Keratinocyte (primary cell): Measurements from ENCODE around the gene TUT7. TPM values are rescaled to one million over a fixed set of nuclear protein-coding genes. Genes with fewer than 3 reads are reported as not detected.
"Not testable (repeated sequence)": the region's sequence is repeated elsewhere in the genome, so short reads cannot be mapped to it uniquely, and the experiment has no call there.

Experiments used
- DNase-seq: peaks from one replicate; pipeline ENCODE4 v3.0.0-alpha.2; 2011; ENCODE audit warnings: low read depth, missing footprints, low spot score
- FAIRE-seq: peaks from 2 replicates; lab custom pipeline; 2011; peaks lifted over from hg19 to GRCh38; lab: Jason Lieb, UNC
- H2AFZ ChIP-seq: 2 replicates; pipeline ENCODE4 v1.6.0; 2012; ENCODE audit warnings: low read length, control low read depth, inconsistent platforms; ENCODE audit not compliant: control insufficient read depth
- H3K27ac ChIP-seq: 2 replicates; pipeline ENCODE4 v1.5.1; 2011; ENCODE audit warnings: low read length; ENCODE audit not compliant: control insufficient read depth, insufficient read depth
- H3K27me3 ChIP-seq: 3 replicates; pipeline ENCODE4 v1.6.0; 2011; ENCODE audit warnings: low read length; ENCODE audit not compliant: control insufficient read depth, insufficient read depth; ENCODE audit errors: extremely low read depth
- H3K36me3 ChIP-seq, 2 experiments: 2 replicates in 1 of 2; 3 replicates in 1 of 2; pipeline ENCODE4 v1.5.1; 2011; ENCODE audit warnings: low read length in 2 of 2, mild to moderate bottlenecking in 1 of 2; ENCODE audit not compliant: control insufficient read depth in 2 of 2, insufficient read depth in 2 of 2; ENCODE audit errors: extremely low read depth in 1 of 2
- H3K4me1 ChIP-seq: 3 replicates; pipeline ENCODE4 v1.5.1; 2011; ENCODE audit warnings: low read length; ENCODE audit not compliant: control insufficient read depth, insufficient read depth; ENCODE audit errors: extremely low read depth
- H3K4me2 ChIP-seq: 3 replicates; pipeline ENCODE4 v1.6.0; 2011; ENCODE audit warnings: low read depth, low read length; ENCODE audit not compliant: control insufficient read depth, insufficient read depth; ENCODE audit errors: extremely low read depth
- H3K4me3 ChIP-seq, 3 experiments: fragments of 200-600 bp in 1 of 3; sonication (generic) in 1 of 3; 2 replicates in 2 of 3; 3 replicates in 1 of 3; pipeline ENCODE4 v1.5.1; 2011 to 2016; ENCODE audit warnings: low read length in 3 of 3, mild to moderate bottlenecking in 3 of 3, control low read depth in 2 of 3, inconsistent platforms in 1 of 3, low read depth in 1 of 3, mixed read lengths in 1 of 3, mixed run types in 1 of 3, moderate library complexity in 1 of 3; ENCODE audit not compliant: control insufficient read depth in 2 of 3, insufficient read depth in 2 of 3; ENCODE audit errors: extremely low read depth in 1 of 3
- H3K79me2 ChIP-seq: 2 replicates; pipeline ENCODE4 v1.6.0; 2012; ENCODE audit warnings: low read length; ENCODE audit not compliant: control insufficient read depth, insufficient read depth
- H3K9ac ChIP-seq: 3 replicates; pipeline ENCODE4 v1.6.0; 2011; ENCODE audit warnings: low read length; ENCODE audit not compliant: control insufficient read depth, insufficient read depth; ENCODE audit errors: extremely low read depth
- H3K9me1 ChIP-seq: 3 replicates; pipeline ENCODE4 v1.6.0; 2011; ENCODE audit warnings: low read length; ENCODE audit not compliant: control insufficient read depth, insufficient read depth; ENCODE audit errors: extremely low read depth
- H3K9me3 ChIP-seq: 2 replicates; pipeline ENCODE4 v1.5.1; 2012; ENCODE audit warnings: low read depth, low read length; ENCODE audit not compliant: control insufficient read depth
- H4K20me1 ChIP-seq: 3 replicates; pipeline ENCODE4 v1.6.0; 2011; ENCODE audit warnings: low read length; ENCODE audit not compliant: control insufficient read depth, insufficient read depth; ENCODE audit errors: extremely low read depth
- EZH2 ChIP-seq: IDR thresholded peaks from one replicate; pipeline ENCODE4 v1.6.1; 2012; ENCODE audit warnings: inconsistent platforms, mild to moderate bottlenecking, low read length, moderate library complexity
- dilution Hi-C: fragments of 300-500 bp; cut with MboI; formaldehyde crosslinking; loops from one replicate; pipeline ENCODE4 v1.7.0; 2020; ENCODE audit warnings: low sequenced_read_pairs; ENCODE audit not compliant: extremely low pct_ligation_motif_present
- polyA plus RNA-seq, 5 experiments: library from polyadenylated mRNA; depleted of rRNA in 3 of 5; stranded (reverse) in 3 of 5; stranded (forward) in 1 of 5; unstranded in 1 of 5; fragments of >200 nt; gene quantifications; 1 replicate in 1 of 5; 2 replicates in 3 of 5; 3 replicates in 1 of 5; pipeline versions ENCODE4 v1.2.1 to v1.2.3, GENCODE V29; 2011 to 2012; ENCODE audit warnings: missing spikeins in 2 of 5, low read depth in 1 of 5, low replicate concordance in 1 of 5
- TF ChIP-seq, protein P1 (sequence below), 3 experiments: IDR thresholded peaks in 1 of 3; conservative IDR thresholded peaks in 1 of 3; optimal IDR thresholded peaks in 1 of 3; 2 replicates in 2 of 3; 3 replicates in 1 of 3; pipeline versions ENCODE3 to v1.5.1; 2011; ENCODE audit warnings: low read length in 3 of 3, mild to moderate bottlenecking in 3 of 3, moderate library complexity in 2 of 3, control low read depth in 1 of 3, inconsistent platforms in 1 of 3; ENCODE audit not compliant: insufficient read depth in 2 of 3; ENCODE audit errors: extremely low read depth in 1 of 3

TUT7 gene
- polyA plus RNA-seq, 1 donor (not counting 4 experiments of a cell fraction or from before 2014, with no cell fraction given), result 34.0 TPM

DNA sequence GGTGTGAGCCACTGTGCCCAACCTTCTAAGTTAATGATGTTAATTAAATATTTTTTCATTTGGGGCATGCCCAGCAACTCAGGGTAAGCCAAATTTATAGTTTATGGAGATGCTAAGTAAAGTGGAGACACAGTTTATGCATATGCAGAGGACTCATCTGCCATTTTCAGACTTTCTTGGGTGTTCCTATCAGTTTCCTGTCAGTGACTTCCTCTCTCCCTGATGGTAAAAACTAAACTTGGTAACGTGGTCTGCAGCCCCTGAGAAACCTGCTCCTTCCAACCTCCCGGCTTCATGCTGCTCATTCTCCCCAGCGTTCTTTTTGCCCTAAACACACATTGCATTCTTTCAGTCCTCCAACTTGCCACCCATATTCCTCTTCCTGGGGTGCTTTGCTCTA, 48.4 kb upstream of the TUT7 start:
- Histone ChIP-seq H3K4me3 (no peak overlapping the region), H3K36me3 (no peaks in the 10 kb centered on the region), H3K4me1 (peaks cover 24% of the 10 kb centered on the region), H3K9me3 (no peaks in the 10 kb centered on the region), H3K79me2 (no peaks in the 10 kb centered on the region), H3K4me2 (no peak overlapping the region), H3K27ac (no peak overlapping the region), H4K20me1 (no peaks in the 10 kb centered on the region), H2AFZ (no peak overlapping the region), H3K9me1 (no peaks in the 10 kb centered on the region), H3K9ac (no peak overlapping the region), H3K27me3 (no peaks in the 10 kb centered on the region)
- TF ChIP-seq, protein P1, sequence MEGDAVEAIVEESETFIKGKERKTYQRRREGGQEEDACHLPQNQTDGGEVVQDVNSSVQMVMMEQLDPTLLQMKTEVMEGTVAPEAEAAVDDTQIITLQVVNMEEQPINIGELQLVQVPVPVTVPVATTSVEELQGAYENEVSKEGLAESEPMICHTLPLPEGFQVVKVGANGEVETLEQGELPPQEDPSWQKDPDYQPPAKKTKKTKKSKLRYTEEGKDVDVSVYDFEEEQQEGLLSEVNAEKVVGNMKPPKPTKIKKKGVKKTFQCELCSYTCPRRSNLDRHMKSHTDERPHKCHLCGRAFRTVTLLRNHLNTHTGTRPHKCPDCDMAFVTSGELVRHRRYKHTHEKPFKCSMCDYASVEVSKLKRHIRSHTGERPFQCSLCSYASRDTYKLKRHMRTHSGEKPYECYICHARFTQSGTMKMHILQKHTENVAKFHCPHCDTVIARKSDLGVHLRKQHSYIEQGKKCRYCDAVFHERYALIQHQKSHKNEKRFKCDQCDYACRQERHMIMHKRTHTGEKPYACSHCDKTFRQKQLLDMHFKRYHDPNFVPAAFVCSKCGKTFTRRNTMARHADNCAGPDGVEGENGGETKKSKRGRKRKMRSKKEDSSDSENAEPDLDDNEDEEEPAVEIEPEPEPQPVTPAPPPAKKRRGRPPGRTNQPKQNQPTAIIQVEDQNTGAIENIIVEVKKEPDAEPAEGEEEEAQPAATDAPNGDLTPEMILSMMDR (optimal IDR thresholded peaks at IDR 0.05 in 1 of 3, IDR thresholded peaks at IDR 0.05 in 1 of 3, conservative IDR thresholded peaks at IDR 0.05 in 1 of 3; ENCODE audit: extremely low read depth in 1 of 3, insufficient read depth in 2 of 3, low read length in 3 of 3), result no peak
- no peak for TF ChIP-seq EZH2
- FAIRE-seq (no peak), DNase-seq (no peak)
- dilution Hi-C loops, result no loop called here

DNA sequence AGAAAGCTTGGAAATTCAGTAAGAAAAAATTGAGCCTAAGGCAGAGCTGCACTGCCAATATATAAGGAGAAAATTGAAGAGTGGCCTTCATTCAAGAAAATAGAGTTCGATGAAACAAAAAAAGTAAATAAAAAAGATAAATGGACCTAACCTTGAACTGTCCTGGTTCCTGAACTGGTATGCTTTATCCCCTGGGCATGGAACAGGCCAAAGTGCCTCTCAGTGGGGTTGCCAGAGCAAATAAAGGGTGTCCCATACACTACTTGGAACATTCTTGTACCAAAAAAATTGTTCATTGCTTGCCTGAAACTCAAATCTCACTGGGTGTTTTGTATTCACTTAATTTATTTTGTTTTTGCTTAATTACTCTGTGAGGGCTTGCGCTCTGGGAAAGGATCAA, 42.2 kb upstream of the TUT7 start:
- H4K20me1 ChIP-seq, result no peaks in the 10 kb centered on the region
- no peaks in the 10 kb centered on the region for H3K9me1 ChIP-seq
- H3K4me1 ChIP-seq, result no peaks in the 10 kb centered on the region
- dilution Hi-C loops, result no loop called here
- H3K36me3 ChIP-seq, result no peaks in the 10 kb centered on the region
- no peaks in the 10 kb centered on the region for H3K9me3 ChIP-seq
- FAIRE-seq, result no peak
- no peaks in the 10 kb centered on the region for H3K79me2 ChIP-seq
- DNase-seq, result no peak
- H3K4me3 ChIP-seq, result no peak overlapping the region
- H3K4me2 ChIP-seq, result no peak overlapping the region
- no peak overlapping the region for H3K9ac ChIP-seq
- no peak overlapping the region for H2AFZ ChIP-seq
- no peak for TF ChIP-seq EZH2
- TF ChIP-seq, protein P1 (optimal IDR thresholded peaks at IDR 0.05 in 1 of 3, IDR thresholded peaks at IDR 0.05 in 1 of 3, conservative IDR thresholded peaks at IDR 0.05 in 1 of 3; ENCODE audit: extremely low read depth in 1 of 3, insufficient read depth in 2 of 3, low read length in 3 of 3), result no peak
- H3K27me3 ChIP-seq, result no peaks in the 10 kb centered on the region
- no peak overlapping the region for H3K27ac ChIP-seq

DNA sequence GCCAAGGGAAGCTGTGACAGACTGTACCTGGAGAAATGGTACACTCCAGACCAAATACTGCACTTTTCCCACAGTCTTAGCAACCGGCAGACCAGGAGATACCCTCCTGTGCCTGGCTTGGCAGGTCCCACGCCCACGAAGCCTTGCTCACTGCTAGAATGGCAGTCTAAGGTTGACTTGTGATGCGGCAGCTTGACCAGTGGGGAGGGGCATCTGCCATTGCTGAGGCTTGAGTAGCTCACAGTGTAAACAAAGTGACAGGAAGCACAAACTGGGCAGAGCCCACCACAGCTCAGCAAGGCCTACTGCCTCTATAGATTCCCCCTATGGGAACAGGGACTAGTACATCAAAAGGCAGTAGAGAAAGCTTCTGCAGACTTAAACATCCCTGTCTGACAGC, 36.0 kb upstream of the TUT7 start:
- H3K4me1 ChIP-seq, H3K27me3 ChIP-seq, H3K9me1 ChIP-seq, FAIRE-seq, H3K4me3 ChIP-seq, H3K79me2 ChIP-seq, H4K20me1 ChIP-seq, H3K4me2 ChIP-seq, H3K27ac ChIP-seq, H3K9ac ChIP-seq, DNase-seq, H3K36me3 ChIP-seq, H3K9me3 ChIP-seq, H2AFZ ChIP-seq, dilution Hi-C loops: not testable (repeated sequence)
